NCI-H82 treated with DMSO at 0.1 percent for 48 hours (cell line): Measurements from ENCODE around the gene DAPP1.
"Not testable (repeated sequence)": the region's sequence is repeated elsewhere in the genome, so short reads cannot be mapped to it uniquely, and the experiment has no call there.

Experiments used
- DNase-seq: peaks from one replicate; lab custom pipeline; 2025; ENCODE audit not compliant: unreplicated experiment; lab: John Stamatoyannopoulos, UW

The DAPP1 gene, protein sequence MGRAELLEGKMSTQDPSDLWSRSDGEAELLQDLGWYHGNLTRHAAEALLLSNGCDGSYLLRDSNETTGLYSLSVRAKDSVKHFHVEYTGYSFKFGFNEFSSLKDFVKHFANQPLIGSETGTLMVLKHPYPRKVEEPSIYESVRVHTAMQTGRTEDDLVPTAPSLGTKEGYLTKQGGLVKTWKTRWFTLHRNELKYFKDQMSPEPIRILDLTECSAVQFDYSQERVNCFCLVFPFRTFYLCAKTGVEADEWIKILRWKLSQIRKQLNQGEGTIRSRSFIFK

DNA sequence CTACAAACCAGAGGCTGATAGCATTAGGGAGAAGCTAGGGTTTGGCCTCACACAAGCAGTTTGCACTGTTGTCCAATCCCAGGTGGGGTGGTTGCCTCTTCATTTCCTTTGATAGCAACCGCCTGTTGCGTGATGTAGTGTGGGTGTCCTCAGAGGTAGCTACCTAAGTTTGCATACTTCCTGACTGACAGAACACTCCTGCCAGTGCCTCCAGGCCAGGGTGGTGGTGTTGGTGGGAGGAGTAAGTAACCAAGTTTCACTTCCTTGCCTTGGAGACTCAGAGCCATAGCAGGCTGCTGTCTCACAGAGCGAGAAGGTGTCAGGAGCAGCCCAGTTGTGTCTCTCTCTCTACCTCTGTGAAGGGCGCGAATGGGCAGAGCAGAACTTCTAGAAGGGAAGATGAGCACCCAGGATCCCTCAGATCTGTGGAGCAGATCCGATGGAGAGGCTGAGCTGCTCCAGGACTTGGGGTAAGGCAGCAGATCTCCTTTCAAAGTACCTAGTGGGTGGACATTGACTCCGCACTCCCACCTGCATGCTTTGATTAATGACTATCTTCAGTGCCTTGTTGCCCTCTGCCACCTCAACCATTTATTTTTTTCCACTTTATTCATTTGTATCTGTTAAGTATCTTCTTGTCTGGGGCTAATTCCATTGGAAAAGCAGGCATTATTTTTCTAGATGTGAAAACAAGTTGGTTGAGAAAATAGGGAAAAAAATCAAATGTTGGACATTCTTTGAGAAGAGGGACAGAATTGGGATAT, at the start of gene DAPP1:
TSS of gene DAPP1 (plus strand) at position 283 of the 764 bp plus-strand sequence. CDS start at position 370, 87 bp downstream.
- no peak for DNase-seq

DNA sequence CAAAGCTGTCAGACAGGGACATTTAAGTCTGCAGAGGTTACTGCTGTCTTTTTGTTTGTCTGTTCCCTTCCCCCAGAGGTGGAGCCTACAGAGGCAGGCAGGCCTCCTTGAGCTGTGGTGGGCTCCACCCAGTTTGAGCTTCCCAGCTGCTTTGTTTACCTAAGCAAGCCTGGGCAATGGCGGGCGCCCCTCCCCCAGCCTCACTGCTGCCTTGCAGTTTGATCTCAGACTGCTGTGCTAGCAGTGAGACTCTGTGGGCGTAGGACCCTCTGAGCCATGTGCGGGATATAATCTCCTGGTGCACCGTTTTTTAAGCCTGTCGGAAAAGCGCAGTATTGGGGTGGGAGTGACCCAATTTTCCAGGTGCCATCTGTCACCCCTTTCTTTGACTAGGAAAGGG, 45.8 kb upstream of the DAPP1 start:
- not testable (repeated sequence) for DNase-seq

DNA sequence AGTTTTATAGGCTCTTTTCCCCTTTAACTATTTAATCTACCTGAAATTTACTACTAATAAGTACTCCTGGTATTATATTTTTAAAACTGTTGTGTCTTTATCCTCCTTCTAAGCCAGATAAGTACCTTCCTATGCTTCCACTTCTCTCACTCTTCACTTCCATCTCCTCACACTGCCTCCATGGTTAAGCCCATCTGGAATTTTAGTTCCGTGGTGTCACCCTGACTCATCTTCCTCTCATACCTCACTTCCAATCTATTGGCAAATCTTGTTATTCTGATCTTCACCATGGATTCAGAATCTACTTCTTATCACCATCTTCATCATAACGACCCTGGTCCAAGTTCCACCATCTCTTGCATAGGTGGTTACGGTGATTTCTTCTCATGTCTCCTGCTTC, 32.7 kb upstream of the DAPP1 start:
- DNase-seq = no peak

DNA sequence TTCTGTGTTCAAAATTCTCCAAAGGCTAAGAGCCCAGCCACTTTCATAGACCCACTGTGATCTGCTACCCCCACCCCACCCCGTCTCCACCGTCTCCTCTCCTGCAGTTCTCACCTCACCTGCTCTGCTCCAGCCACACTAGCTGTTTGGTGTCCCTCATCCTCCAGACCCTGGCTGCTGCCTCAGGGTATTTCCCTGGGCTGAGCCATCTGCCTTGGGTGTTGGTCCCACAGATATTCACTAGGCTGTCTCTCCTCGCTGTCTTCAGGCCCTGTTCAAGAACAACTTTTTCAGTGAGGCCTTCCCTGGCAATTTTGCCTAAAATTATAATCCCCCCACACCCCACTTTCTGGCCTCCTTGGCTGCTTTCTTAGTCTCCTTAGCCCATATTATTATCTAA, 31.8 kb upstream of the DAPP1 start:
- no peak for DNase-seq

DNA sequence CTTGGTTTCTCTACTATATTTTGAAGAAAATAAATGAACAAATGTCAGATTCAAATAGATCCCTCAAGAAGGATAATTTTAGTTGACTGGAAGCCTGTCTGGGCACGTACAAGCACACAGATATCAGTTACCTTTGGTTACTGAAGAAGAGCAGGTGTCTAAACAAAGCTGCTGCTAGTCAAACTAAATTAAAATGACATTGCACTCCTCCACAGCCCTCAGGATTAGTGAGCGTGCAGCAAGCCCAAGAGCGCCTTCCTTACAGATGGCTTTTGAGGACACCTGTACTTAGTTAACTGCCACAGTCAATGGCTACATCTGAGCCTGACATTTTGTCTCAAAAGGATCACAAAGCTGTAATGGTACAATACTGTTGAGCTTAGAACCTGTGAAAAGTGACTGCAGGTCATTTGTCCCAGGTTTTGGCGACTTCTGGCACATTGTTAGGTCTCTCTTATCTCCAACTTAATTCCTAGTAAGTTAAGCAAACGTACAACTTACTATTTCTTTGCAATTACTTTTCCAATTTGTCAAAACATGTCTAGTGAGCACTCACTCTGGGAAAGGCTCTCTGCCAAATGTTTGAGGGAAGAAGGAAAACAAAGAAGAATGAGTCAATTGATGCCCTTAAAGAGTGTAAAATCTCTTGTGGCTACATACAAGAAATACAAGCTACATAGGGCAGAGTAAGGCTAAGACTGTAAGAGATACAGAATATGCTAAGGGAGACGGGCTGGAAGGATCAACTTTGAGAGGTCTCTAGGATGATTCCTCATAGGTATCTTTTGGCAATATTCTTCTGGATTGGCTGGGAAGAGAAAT, 25.6 kb upstream of the DAPP1 start:
- DNase-seq = peak; percentile 19

DNA sequence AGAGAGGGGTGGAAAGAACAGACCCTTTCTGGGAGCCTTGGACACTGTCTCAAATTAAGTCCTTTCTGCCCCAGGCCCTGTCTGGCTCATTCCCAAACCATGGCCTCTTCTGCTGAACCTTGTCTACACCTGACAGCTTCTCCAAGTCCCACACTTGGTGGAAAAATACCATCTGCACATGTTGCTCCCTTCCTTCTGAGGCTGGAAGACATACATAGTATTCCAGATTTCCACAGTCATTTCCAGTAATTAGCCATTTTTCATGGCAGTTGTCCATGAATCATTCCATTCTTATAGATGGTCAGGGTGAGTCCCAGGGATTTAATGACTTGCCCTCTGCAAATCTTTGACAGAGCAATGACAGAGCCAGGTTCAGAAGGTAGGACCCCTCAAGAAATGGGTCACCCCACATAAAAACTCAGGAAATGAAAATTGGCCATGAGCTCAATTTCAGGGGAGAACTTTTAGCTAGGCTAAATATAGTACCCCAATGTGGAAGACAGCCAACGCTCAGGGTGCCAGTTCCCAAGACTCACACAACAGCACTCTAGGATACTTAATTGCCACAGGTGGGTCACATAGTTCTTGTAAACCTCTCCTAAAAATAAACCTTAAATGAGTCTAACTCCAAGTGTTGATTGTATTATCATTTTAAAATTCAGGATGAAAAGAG, 16.2 kb upstream of the DAPP1 start:
- no peak for DNase-seq

DNA sequence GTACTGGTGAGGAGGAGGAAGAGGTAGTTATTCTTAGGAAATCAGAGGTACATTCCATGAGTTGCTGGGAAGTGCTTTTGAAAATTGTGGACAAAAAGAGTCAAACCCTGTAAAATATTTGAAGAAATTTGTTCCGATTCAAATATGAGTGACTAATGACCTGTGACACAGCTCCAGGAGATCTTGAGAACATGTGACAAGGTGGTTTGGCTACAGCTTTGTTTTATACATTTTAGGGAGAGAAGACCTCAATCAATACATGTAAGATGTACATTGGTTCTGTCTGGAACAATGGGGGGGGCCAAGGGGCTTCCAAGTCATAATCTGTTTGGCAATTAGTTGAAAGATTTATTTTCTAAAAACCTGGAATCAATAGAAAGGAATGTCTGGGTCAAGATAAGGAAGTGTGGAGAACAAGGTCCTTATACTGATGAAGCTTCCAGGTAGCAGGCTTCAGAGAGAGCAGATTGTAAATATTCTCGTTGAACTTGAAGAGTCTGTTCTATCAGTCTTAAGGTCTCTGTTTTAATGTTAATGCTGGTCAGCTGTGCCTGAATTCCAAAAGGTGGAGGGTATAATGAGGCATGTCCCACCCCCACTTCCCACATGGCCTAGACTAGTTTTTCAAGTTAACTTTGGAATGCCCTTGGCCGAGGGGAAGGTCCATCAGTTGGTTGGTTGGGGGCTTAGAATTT, 15.5 kb upstream of the DAPP1 start:
- no peak for DNase-seq

DNA sequence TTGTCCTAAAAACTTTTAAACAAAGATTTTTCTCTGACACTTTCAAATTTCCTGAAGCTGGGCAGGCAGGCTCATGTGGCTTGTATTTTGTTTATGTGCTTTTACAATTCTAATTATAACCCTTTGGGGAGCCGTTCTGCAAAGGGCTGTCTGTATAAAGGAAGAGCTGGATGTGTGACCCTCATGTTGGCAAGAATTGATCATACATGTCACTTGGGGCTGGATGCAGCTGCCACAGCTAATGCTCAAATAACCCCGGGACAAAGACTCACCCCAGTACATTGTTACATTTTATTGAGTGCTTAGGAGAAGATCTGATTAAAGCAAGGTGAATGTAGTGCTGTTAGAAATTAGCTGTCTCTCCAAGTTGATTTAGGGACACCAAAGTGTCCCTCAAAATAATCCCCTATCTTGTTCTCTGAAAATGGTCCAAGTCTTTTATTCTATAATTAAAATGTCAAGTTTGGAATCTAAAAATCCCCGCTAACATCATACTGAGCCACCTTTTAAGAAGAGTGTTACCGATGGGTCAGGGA, 13.0 kb upstream of the DAPP1 start:
- DNase-seq = no peak

DNA sequence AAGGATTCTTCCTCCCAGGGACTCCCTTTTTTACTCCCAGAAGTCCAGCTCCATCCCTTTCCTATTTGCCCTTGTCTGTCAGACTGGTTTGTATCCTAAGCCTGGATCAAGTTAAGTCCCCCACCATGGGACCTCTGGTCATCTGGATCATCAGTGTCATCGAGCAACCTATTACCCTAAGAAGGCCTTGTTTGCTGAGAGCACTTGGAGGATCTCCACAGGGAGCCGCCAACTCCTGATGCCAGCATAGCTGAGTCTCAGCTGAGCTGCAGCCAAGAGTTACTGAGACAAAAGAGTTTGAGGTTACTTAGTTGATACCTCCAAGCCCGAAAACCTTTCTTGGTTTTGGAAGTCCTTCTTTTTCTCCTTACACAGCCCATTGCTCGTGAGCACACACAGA, 10.1 kb upstream of the DAPP1 start:
- no peak for DNase-seq

DNA sequence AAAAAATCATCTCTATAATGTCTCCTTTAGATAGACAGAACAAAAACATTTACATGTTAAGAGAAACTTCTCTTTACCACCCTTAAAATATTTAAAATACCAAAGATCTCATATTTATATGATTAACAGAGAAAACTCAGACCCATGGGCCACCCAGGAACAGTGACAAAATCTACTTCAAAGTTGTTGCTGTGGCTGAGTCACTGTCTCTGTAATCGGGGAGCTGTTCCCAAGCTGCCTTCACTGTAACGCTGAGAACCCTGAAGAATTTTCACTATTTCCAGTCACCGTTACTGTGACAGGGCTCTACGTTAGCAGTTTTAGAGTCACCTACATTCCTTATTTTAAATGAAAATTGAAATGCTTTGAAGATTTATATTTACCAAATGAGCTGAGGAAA, 9.0 kb upstream of the DAPP1 start:
- no peak for DNase-seq

DNA sequence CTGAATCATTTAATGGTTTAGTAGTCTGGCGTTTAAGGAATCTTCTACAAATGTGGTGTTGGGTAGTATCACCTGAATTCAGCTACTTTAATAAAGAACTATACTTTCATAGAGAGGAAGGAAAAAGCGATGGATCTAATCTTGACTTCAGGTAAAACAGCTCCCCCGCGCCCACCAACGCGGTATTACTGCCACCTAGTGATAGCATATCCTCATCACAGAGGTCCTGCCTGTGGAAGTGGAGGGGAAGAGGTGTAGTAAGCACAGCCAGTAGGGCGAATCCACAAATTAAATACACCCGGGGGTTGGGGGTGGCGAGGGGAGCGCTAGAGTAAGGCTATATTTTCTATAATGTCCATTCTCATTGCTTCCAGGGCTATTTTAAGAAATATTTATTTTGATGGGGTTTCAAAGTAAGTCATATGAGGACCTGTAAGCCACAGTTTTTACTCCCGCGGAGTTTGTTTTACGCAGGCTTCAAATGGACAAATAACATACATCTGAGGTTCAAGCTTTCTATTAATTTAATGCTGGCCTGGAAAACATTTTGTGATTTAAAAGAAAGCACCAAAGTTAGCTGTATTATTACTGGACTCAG, 8.3 kb upstream of the DAPP1 start:
- peak; percentile 8 for DNase-seq

DNA sequence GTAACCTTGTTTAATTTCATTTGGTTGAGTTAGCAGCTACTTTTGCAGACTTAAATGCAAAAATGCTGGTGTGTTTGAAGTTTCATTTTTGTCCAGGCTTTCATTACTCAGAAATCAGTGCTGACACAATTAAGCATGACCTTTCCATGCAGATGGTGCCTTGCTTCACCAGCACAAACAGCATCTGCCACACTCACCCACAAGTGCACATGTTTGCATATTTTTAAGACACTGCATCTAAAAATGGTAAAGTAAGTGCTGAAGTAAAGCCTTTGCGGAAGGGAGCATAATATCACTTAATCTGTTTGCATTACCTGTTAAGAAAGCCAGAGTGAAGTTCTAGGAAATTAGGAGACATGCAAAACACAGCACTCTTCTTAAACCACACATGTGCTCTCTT, 7.3 kb upstream of the DAPP1 start:
- DNase-seq = no peak

DNA sequence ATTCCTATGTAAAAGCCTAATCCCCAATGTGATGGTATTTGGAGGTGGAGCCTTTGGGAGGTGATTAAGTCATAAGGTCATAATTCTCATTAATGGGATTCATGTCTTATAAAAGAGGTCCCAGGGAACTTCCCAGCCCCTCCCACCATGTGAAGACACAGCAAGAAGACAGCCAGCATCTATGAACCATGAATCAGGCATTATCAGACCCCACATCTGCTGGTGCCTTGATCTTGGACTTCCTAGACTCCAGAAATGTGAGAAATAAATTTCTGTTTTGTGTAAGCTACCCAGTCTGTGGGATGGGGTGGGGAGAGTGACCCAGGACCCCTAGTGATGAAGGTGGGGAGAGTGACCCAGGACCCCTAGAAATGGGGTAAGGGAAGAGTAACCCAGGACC, 6.1 kb upstream of the DAPP1 start:
- no peak for DNase-seq

DNA sequence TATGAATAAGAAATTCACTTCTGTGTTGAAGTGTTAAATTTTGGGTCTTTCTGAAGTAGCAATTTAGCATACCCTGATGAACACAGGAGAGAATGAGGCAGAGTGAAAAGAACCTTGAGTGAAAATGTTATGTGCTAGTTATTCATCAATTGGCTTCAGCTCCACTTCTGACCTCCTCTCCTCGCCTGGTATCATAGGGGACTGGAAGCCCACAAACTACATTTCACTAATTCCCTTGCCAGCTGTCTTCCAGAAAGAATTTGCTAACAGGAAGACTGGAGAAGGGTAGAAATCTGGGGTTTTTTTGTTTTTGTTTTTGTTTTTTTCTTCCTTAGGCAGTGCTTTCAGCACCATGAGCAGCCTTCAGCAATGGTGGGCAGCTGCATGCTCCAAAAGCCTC, 5.5 kb upstream of the DAPP1 start:
- DNase-seq = no peak

DNA sequence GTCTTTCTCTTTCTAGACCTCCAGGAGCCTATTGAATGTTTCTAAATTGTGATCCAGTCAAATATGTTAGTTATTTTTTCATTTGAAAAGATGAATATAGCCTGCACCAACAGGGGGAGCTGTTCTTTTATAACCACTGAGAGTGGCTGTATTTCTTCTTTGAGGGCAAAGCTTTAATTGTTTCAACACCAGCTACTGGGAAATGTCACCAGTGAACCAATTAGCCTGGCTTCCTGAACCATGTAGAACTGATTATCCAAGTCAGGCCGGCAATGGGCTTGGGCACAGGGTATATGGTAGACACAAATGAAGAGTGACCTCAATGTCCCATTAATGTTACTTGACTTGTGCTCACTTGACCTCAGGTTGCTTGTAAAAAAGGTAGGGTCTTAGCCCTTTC, 4.8 kb upstream of the DAPP1 start:
- DNase-seq = peak; percentile 5

DNA sequence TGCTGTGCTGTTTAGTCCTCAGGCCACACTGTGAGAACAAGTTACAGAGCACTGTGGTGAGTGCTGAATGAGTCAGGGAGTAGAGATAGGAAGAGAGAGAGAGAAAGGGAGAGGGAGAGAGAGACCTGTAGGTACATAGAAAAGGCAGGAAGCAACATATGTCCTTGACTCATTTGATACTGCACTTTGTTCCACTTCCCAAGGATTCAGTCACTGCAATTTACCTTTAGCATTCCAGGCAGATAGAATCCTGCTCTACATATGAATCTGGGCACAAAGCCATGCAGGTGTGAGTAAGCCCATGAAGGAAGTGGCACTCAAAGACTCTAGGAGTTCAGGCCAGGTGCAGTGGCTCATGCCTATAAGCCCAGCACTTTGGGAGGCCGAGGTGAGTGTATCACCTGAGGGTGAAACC, 1.0 kb upstream of the DAPP1 start:
- no peak for DNase-seq

DNA sequence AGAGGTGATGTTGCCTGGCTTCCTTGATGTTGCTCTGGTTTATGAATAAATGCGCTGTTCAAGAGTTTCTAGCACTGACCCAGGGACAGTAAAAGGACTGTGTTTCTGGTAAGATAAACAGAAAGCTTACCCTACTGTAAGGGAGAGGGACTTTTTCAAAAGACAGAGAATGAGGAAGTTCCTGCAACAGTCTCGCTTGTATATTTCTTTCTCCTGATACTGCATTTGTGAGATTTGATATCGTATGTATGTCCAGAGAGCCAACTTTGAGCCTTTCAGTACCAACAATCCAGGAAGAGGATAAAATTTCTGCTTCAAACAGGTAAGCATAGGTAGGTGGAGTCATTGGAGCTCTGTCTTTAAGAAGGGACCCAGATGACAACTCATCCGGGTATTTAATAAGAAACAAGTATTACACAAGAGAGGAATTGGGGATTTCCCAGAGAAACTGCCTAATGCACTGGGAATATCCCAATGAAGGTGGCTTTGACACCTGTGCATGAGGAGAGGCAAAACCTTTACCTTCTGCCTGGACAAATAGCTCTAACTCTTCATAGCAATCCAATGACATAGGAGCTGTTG, 773 bp downstream of the DAPP1 start:
- no peak for DNase-seq

DNA sequence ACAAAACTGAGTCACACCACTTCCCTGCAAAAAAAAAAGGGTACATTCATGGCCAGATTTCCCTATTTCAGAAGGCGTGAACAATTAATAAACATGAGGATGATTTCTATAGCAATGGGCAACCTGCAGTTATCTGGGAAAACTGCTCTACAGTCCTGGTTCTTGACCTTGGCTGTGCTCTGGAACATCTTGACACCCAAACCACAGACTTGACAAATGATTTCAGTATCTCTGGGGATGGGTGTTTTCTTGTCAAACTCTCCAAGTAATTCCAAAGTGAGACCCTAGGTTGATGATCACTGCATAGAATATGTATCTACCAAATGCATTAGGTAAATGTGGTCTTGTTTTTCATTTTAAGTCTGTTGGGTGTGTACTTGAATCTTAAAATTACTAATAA, 2.0 kb downstream of the DAPP1 start:
- no peak for DNase-seq

DNA sequence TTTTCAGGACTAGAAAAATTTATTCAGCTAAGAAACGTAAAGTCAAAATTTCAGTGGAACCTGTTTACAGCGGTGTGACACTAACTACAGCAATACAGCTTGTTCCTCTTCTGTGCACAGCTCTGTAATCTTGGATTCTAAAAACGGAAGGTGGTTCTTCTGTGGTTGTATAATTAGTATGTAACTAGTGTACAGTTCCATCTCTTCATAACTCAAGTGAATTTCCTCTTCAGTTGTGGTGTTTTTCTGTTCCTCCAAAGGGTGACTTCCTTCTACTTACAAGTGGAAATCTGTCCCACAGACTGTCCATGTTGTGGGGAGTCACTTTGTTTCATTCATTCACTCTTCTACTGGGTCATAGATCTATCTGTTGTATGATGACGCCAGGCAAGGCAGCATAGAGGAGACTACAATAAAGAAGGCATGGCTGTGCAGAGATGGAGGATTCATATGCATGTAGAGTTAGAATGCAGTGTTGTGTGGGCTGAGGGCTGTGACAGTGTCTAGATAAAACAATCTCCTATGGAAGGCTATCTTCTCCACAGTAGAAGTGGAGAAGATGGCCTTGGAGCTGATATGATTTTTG, 5.4 kb downstream of the DAPP1 start:
- DNase-seq = no peak
